Prostate gland (tissue), 2 donors: ENCODE measurements around the gene KIF2A. TPM values are rescaled to one million over a fixed set of nuclear protein-coding genes. Genes with fewer than 3 reads are reported as not detected.

Experiments
- DNase-seq: peaks from one replicate; pipeline ENCODE4 v3.0.0-alpha.2; 2019; ENCODE audit warnings: low spot score
- H3K27ac ChIP-seq, 2 donors: fragments of 200-600 bp; sonication (generic); 2 replicates each; pipeline ENCODE4 v1.5.1; 2017 to 2019
- H3K27me3 ChIP-seq: fragments of 200-600 bp; sonication (generic); replicated peaks from 2 replicates; pipeline ENCODE4 v1.5.1; 2019; ENCODE audit not compliant: insufficient read depth
- H3K36me3 ChIP-seq, 2 donors: fragments of 200-600 bp; sonication (generic); 1 replicate in 1 of 2; 2 replicates in 1 of 2; pipeline versions ENCODE4 v1.5.1 to v1.8.1; 2017 to 2019
- H3K4me1 ChIP-seq: fragments of 200-600 bp; sonication (generic); replicated peaks from 2 replicates; pipeline ENCODE4 v1.5.1; 2019
- H3K4me3 ChIP-seq, 2 donors: fragments of 200-600 bp; sonication (generic); 2 replicates each; pipeline ENCODE4 v1.5.1; 2017 to 2019
- H3K9me3 ChIP-seq: fragments of 200-600 bp; sonication (generic); 2 replicates; pipeline ENCODE4 v1.5.1; 2017
- POLR2A ChIP-seq: fragments of 450-650 bp; IDR thresholded peaks from one replicate; pipeline ENCODE4 v1.6.1; 2016; ENCODE audit warnings: antibody characterized with exemption, mild to moderate bottlenecking
- POLR2AphosphoS5 ChIP-seq: sonication (generic); formaldehyde crosslinking; IDR thresholded peaks from one replicate; pipeline ENCODE4 v1.6.1; 2017; ENCODE audit warnings: antibody characterized with exemption
- WGBS: methylation state at CpG from one replicate; pipeline ENCODE4 v1.1.5; 2018; 5-methylcytosine and 5-hydroxymethylcytosine counted together
- intact Hi-C: fragments of 100-400 bp; cut with DNase I; formaldehyde crosslinking; loops from one replicate; pipeline ENCODE4 v1.14.2; 2022
- total RNA-seq, 2 donors: library from RNA; depleted of rRNA; stranded (reverse); fragments of >200 nt; gene quantifications; one replicate each; pipeline ENCODE4 v1.1.0, GENCODE V29; 2016
- TF ChIP-seq, protein P1 (sequence below), 4 experiments: fragments of 200-600 bp in 2 of 4; fragments of 450-650 bp in 2 of 4; sonication (generic) in 2 of 4; IDR thresholded peaks; 1 replicate in 3 of 4; 2 replicates in 1 of 4; pipeline ENCODE4 v1.5.1; 2016 to 2019; ENCODE audit warnings: antibody characterized with exemption in 4 of 4, mild to moderate bottlenecking in 2 of 4, moderate library complexity in 2 of 4

KIF2A gene
- total RNA-seq, 2 donors from 2014 or later, result 20.3 to 43.4 TPM

DNA sequence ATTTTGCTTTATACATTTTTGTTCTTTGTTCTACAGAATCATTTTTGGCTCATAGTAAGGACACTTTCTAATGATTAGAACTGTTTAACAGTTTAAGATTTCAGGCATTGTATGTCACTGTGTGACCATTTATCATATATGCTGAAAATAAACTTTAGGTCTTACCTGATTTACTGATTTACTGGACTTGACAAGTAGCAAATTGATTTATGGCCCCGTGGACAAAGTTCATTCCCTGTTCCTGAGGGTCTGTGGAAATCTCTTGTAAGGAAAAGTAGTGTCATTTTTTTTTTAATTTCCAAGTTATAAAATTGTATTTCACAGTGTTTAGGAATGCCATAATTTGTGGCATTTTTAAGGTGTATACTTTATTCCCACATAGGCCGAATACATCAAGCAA, 40.7 kb downstream of the KIF2A start:
- Histone ChIP-seq H3K27me3 (no peaks in the 10 kb centered on the region), H3K4me1 (no peaks in the 10 kb centered on the region), H3K9me3 (no peaks in the 10 kb centered on the region), H3K27ac (no peak overlapping the region), H3K4me3 (no peak overlapping the region), H3K36me3 (no peaks in the 10 kb centered on the region)
- intact Hi-C loops, result no loop called here
- TF ChIP-seq POLR2A (no peak), POLR2AphosphoS5 (no peak)
- 82% methylated on average over 2 of the region's 2 CpGs for WGBS
- DNase-seq, result no peak

DNA sequence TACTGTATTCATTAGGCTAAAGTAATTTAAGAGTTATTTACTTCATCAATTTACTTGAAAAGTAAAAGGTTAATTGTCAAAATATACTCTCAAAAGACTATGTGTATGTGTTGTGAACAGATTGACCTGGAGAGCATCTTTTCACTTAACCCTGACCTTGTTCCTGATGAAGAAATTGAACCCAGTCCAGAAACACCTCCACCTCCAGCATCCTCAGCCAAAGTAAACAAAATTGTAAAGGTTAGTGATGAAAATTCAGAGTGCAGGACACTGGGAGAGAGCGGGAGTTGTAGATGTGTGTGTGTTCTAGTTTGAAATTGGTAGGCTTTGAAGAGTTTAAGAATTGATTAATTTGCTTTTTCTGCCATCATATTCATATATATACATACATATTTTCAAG, 41.9 kb downstream of the KIF2A start:
- no peaks in the 10 kb centered on the region for H3K36me3 ChIP-seq
- no peak for DNase-seq
- H3K27me3 ChIP-seq, result no peaks in the 10 kb centered on the region
- no peak overlapping the region for H3K27ac ChIP-seq
- H3K4me3 ChIP-seq, result no peak overlapping the region
- 78% methylated on average over 1 of the region's 1 CpG for WGBS
- no peaks in the 10 kb centered on the region for H3K4me1 ChIP-seq
- H3K9me3 ChIP-seq, result no peaks in the 10 kb centered on the region
- intact Hi-C loops, result no loop called here
- TF ChIP-seq POLR2AphosphoS5, result no peak
- no peak for TF ChIP-seq POLR2A
- TF ChIP-seq, protein P1, sequence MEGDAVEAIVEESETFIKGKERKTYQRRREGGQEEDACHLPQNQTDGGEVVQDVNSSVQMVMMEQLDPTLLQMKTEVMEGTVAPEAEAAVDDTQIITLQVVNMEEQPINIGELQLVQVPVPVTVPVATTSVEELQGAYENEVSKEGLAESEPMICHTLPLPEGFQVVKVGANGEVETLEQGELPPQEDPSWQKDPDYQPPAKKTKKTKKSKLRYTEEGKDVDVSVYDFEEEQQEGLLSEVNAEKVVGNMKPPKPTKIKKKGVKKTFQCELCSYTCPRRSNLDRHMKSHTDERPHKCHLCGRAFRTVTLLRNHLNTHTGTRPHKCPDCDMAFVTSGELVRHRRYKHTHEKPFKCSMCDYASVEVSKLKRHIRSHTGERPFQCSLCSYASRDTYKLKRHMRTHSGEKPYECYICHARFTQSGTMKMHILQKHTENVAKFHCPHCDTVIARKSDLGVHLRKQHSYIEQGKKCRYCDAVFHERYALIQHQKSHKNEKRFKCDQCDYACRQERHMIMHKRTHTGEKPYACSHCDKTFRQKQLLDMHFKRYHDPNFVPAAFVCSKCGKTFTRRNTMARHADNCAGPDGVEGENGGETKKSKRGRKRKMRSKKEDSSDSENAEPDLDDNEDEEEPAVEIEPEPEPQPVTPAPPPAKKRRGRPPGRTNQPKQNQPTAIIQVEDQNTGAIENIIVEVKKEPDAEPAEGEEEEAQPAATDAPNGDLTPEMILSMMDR (IDR thresholded peaks at IDR 0.05), result no peak

DNA sequence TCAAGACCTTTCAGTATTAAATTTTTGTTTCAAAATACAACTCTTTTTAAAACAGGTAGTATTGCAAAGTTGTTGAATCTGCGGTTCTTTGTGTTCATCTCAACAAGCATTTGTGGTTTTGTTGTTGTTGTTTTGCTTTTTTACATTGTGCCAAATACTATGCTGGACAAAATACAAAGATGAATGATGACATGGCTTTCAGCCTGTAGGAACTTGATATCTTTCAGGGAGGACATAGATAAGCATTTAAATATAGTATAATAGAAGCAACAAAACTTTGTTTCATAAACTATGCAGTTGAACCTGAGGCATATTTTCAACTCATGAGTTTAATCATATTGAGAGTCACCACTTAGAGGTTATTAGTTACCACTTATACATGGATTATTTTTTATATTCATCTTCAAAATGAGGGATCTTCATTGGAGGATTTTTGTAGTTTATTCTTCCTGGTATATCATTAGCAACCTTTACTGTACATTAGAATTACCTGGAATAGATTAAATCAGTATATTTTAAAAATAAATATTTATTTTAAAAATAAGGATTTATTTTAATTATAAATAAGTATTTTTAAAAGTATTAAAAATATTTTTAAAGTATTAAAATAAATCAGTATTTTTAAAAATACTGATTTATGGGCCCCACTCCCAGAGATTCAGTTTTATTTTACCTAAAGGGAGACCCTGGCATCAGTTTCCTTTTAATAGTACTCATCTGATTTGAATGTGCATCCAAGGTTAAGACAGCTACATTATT, 42.9 kb downstream of the KIF2A start:
- no peak overlapping the region for H3K27ac ChIP-seq
- no peaks in the 10 kb centered on the region for H3K9me3 ChIP-seq
- H3K4me3 ChIP-seq, result no peak overlapping the region
- intact Hi-C loops, result no loop called here
- no peaks in the 10 kb centered on the region for H3K36me3 ChIP-seq
- 100% methylated on average over 1 of the region's 1 CpG for WGBS
- H3K4me1 ChIP-seq, result no peaks in the 10 kb centered on the region
- TF ChIP-seq POLR2AphosphoS5 (no peak), POLR2A (no peak)
- TF ChIP-seq, protein P1 (IDR thresholded peaks at IDR 0.05), result no peak
- no peaks in the 10 kb centered on the region for H3K27me3 ChIP-seq
- no peak for DNase-seq

DNA sequence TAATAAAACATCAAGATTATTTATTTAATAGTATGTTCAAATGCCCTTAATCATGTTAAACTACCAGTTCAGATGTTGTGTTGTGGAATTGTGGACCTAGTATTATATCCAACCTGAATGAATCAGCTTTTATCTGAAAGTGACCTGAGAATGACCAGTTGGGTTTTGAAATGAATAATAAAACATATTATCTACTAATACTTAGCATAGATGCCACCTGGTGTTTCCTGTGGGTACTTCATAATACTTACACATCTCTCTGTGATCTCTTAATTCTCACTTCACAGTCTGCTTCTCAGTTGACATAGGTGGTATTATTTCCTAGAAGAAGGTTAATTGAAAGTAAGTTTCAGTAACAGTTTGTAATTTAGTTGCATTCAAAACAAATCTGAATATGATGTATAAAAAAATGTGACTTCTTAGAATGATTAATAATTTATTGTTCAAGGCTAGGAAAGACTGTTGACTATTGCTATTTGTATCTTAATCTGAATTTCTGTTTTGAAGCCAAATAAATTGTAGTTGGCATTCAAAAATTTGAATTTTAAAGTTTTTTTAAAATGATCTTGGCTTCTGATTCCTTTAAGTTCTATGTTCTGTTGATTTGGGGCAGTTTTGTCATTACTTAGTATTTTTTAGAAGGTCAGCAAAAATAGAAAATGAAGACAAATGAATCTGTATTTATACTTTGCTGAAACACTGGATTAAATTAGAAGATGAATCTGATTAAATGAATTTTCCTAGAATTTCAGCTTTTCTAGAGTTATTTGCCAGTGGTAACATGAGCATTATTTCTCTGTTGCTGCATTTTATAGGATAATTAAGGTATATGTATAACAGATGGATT, 48.2 kb downstream of the KIF2A start:
- peak; percentile 57 for DNase-seq
- no peak overlapping the region for H3K27ac ChIP-seq
- H3K9me3 ChIP-seq, result no peaks in the 10 kb centered on the region
- H3K36me3 ChIP-seq, result no peaks in the 10 kb centered on the region
- no peak overlapping the region for H3K4me3 ChIP-seq
- TF ChIP-seq, protein P1 (IDR thresholded peaks at IDR 0.05), result peak in 3 of 4 experiments; percentile 72 to 85 (median 77)
- TF ChIP-seq POLR2A, result no peak
- peak; percentile 9 for TF ChIP-seq POLR2AphosphoS5
- H3K4me1 ChIP-seq, result no peaks in the 10 kb centered on the region
- intact Hi-C loops, result loop anchor here (5.0 kb wide), 1 partner anchor 47 kb away; the partner anchor contains the start of gene KIF2A
- no peaks in the 10 kb centered on the region for H3K27me3 ChIP-seq

DNA sequence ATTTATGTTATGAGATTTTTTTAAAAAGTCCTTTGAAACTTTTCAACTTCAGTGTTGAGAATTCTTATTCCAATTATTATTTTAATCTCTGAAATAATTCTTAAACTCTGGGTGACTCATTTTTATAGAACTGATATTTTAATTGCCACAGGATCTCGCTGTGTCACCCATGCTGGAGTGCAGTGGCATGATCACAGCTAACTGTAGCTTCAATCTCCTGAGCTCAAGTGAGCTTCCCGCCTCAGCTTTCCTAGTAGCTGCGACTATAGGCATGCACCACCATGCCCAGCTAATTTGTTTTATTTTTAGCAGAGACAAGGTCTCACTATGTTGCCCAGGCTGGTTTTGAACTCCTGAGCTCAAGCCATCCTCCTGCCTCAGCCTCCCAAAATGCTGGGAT, 56.7 kb downstream of the KIF2A start:
- H3K27ac ChIP-seq, result no peak overlapping the region
- H3K27me3 ChIP-seq, result no peaks in the 10 kb centered on the region
- TF ChIP-seq POLR2AphosphoS5 (no peak), POLR2A (no peak)
- TF ChIP-seq, protein P1 (IDR thresholded peaks at IDR 0.05), result no peak
- no peak overlapping the region for H3K4me3 ChIP-seq
- no peaks in the 10 kb centered on the region for H3K4me1 ChIP-seq
- no peaks in the 10 kb centered on the region for H3K9me3 ChIP-seq
- 96% methylated on average over 3 of the region's 3 CpGs for WGBS
- no peak for DNase-seq
- intact Hi-C loops, result no loop called here
- peaks cover 5% of the 10 kb centered on the region in 2 donors for H3K36me3 ChIP-seq
